ENCODE measurements around the gene ADA. TPM values are rescaled to one million over a fixed set of nuclear protein-coding genes. Genes with fewer than 3 reads are reported as not detected.

The ADA gene
- total and polyA plus RNA-seq, 3 donors from 2014 or later: 8.2 to 11.2 (median 10.0) TPM

- 91 to 96% methylated on average over 2 of the region's 2 CpGs for WGBS, 2 donors
- H3K4me3 ChIP-seq: no peak overlapping the region
- no peak overlapping the region for H3K27ac ChIP-seq
- intact Hi-C loops (cut with DNase I; ENCODE audit: low total_unique reads): no loop called here
- H3K9me3 ChIP-seq: no peaks in the 10 kb centered on the region
- DNase-seq: no peak
- H3K4me1 ChIP-seq: peaks cover 12% of the 10 kb centered on the region
- H3K27me3 ChIP-seq: no peaks in the 10 kb centered on the region
- no peaks in the 10 kb centered on the region for H3K36me3 ChIP-seq (ENCODE audit: low read depth, missing control alignments)
- no peak for TF ChIP-seq POLR2A (IDR thresholded peaks at IDR 0.05)
- no peak for TF ChIP-seq CTCF (IDR thresholded peaks at IDR 0.05)
Observed at GRCh38 chr20:44640522-44640921, 11.0 kb downstream of the ADA start.

GRCh38 chr20:44637522-44638372 is 13.8 kb downstream of the ADA start:
- Histone ChIP-seq H3K27ac (peak overlapping the region in 1 of 2 donors; percentile 45), H3K4me3 (no peak overlapping the region), H3K36me3 (ENCODE audit: low read depth, missing control alignments) (no peaks in the 10 kb centered on the region), H3K27me3 (no peaks in the 10 kb centered on the region), H3K4me1 (peaks cover 10% of the 10 kb centered on the region), H3K9me3 (no peaks in the 10 kb centered on the region)
- peak; percentile 80 for DNase-seq
- WGBS, 2 donors: 61 to 64% methylated on average over 9 to 11 of the region's 11 CpGs
- intact Hi-C loops (cut with DNase I; ENCODE audit: low total_unique reads): no loop called here
- TF ChIP-seq POLR2A (IDR thresholded peaks at IDR 0.05) (no peak), CTCF (IDR thresholded peaks at IDR 0.05) (no peak)

GRCh38 chr20:44637042-44637441 is 14.5 kb downstream of the ADA start:
- Histone ChIP-seq H3K27ac (peak overlapping the region in 1 of 2 donors; percentile 45), H3K4me1 (peaks cover 8% of the 10 kb centered on the region), H3K9me3 (no peaks in the 10 kb centered on the region), H3K27me3 (no peaks in the 10 kb centered on the region), H3K36me3 (ENCODE audit: low read depth, missing control alignments) (no peaks in the 10 kb centered on the region), H3K4me3 (no peak overlapping the region)
- WGBS, 2 donors: 88 to 89% methylated on average over 5 of the region's 5 CpGs
- no peak for DNase-seq
- intact Hi-C loops (cut with DNase I; ENCODE audit: low total_unique reads): no loop called here
- no peak for TF ChIP-seq CTCF (IDR thresholded peaks at IDR 0.05)
- no peak for TF ChIP-seq POLR2A (IDR thresholded peaks at IDR 0.05)

- Histone ChIP-seq H3K4me3 (no peak overlapping the region), H3K27ac (no peak overlapping the region), H3K27me3 (no peaks in the 10 kb centered on the region), H3K9me3 (no peaks in the 10 kb centered on the region), H3K4me1 (peaks cover 7% of the 10 kb centered on the region), H3K36me3 (ENCODE audit: low read depth, missing control alignments) (no peaks in the 10 kb centered on the region)
- 68 to 93% methylated on average over 4 of the region's 4 CpGs for WGBS, 2 donors
- intact Hi-C loops (cut with DNase I; ENCODE audit: low total_unique reads): no loop called here
- no peak for DNase-seq
- TF ChIP-seq CTCF (IDR thresholded peaks at IDR 0.05) (no peak), POLR2A (IDR thresholded peaks at IDR 0.05) (no peak)
Observed at GRCh38 chr20:44635877-44636276, 15.6 kb downstream of the ADA start.

All from testis (tissue), 3 donors.